ENCODE measurements around the gene PLEKHA4.
A peak's percentile ranks its signal among the peaks of the same experiment; 100 is the strongest.

Gene PLEKHA4

GRCh38 chr19:48867123-48867745 lies 1.2 kb downstream of the PLEKHA4 start:
- DNase-seq (ENCODE audit: low spot score): peak; percentile 75
- no peak for TF ChIP-seq CTCF (IDR thresholded peaks at IDR 0.05)
- peak overlapping the region; percentile 70 for H3K4me3 ChIP-seq
- H3K27ac ChIP-seq: peak overlapping the region; percentile 88 to 89

- H3K4me3 ChIP-seq: peak overlapping the region; percentile 70
Observed at GRCh38 chr19:48866692-48867091, 1.7 kb downstream of the PLEKHA4 start.

GRCh38 chr19:48862827-48863226 lies 5.6 kb downstream of the PLEKHA4 start:
- H3K4me3 ChIP-seq: no peak overlapping the region
- TF ChIP-seq CTCF (IDR thresholded peaks at IDR 0.05): no peak
- H3K27ac ChIP-seq: no peak overlapping the region
- DNase-seq (ENCODE audit: low spot score): no peak

More at GRCh38 chr19:48866692-48867091, 1.7 kb downstream of the PLEKHA4 start:
- TF ChIP-seq CTCF (IDR thresholded peaks at IDR 0.05): no peak
- peak overlapping the region in 1 of 2 donors; percentile 89 for H3K27ac ChIP-seq
- DNase-seq (ENCODE audit: low spot score): peak; percentile 65

GRCh38 chr19:48861313-48861712 lies 7.1 kb downstream of the PLEKHA4 start:
- no peak for TF ChIP-seq CTCF (IDR thresholded peaks at IDR 0.05)
- Histone ChIP-seq H3K27ac (no peak overlapping the region), H3K4me3 (no peak overlapping the region)
- no peak for DNase-seq (ENCODE audit: low spot score)

- no peak for DNase-seq (ENCODE audit: low spot score)
- H3K4me3 ChIP-seq: no peak overlapping the region
- H3K27ac ChIP-seq: no peak overlapping the region
- no peak for TF ChIP-seq CTCF (IDR thresholded peaks at IDR 0.05)
Observed at GRCh38 chr19:48859711-48860572, 8.5 kb downstream of the PLEKHA4 start.

GRCh38 chr19:48858984-48859710 lies 9.3 kb downstream of the PLEKHA4 start:
- Histone ChIP-seq H3K4me3 (no peak overlapping the region), H3K27ac (no peak overlapping the region)
- no peak for DNase-seq (ENCODE audit: low spot score)
- TF ChIP-seq CTCF (IDR thresholded peaks at IDR 0.05): no peak
